ENCODE results near the gene AMH. TPM values are rescaled to one million over a fixed set of nuclear protein-coding genes. Genes with fewer than 3 reads are reported as not detected.

AMH gene
- total RNA-seq, 1 donor from 2014 or later = 1.9 TPM

DNA sequence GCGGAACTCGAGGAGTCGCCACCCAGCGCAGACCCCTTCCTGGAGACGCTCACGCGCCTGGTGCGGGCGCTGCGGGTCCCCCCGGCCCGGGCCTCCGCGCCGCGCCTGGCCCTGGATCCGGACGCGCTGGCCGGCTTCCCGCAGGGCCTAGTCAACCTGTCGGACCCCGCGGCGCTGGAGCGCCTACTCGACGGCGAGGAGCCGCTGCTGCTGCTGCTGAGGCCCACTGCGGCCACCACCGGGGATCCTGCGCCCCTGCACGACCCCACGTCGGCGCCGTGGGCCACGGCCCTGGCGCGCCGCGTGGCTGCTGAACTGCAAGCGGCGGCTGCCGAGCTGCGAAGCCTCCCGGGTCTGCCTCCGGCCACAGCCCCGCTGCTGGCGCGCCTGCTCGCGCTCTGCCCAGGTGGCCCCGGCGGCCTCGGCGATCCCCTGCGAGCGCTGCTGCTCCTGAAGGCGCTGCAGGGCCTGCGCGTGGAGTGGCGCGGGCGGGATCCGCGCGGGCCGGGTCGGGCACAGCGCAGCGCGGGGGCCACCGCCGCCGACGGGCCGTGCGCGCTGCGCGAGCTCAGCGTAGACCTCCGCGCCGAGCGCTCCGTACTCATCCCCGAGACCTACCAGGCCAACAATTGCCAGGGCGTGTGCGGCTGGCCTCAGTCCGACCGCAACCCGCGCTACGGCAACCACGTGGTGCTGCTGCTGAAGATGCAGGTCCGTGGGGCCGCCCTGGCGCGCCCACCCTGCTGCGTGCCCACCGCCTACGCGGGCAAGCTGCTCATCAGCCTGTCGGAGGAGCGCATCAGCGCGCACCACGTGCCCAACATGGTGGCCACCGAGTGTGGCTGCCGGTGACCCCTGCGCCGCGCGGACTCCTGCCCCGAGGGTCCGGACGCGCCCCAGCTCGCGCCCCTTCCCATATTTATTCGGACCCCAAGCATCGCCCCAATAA lies 2.3 kb downstream of the AMH start:
- no peak overlapping the region for H3K27ac ChIP-seq
- no peaks in the 10 kb centered on the region for H3K9me3 ChIP-seq
- peaks cover 24% of the 10 kb centered on the region for H3K36me3 ChIP-seq
- TF ChIP-seq, protein P1, sequence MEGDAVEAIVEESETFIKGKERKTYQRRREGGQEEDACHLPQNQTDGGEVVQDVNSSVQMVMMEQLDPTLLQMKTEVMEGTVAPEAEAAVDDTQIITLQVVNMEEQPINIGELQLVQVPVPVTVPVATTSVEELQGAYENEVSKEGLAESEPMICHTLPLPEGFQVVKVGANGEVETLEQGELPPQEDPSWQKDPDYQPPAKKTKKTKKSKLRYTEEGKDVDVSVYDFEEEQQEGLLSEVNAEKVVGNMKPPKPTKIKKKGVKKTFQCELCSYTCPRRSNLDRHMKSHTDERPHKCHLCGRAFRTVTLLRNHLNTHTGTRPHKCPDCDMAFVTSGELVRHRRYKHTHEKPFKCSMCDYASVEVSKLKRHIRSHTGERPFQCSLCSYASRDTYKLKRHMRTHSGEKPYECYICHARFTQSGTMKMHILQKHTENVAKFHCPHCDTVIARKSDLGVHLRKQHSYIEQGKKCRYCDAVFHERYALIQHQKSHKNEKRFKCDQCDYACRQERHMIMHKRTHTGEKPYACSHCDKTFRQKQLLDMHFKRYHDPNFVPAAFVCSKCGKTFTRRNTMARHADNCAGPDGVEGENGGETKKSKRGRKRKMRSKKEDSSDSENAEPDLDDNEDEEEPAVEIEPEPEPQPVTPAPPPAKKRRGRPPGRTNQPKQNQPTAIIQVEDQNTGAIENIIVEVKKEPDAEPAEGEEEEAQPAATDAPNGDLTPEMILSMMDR (IDR thresholded peaks at IDR 0.05) = no peak
- peaks cover 53% of the 10 kb centered on the region for H3K27me3 ChIP-seq (ENCODE audit: low read depth)
- H3K4me1 ChIP-seq = peaks cover 43% of the 10 kb centered on the region
- intact Hi-C loops (cut with DNase I) = no loop called here
- no peak for ATAC-seq
- no peak for DNase-seq
- peak overlapping the region; percentile 25 for H3K4me3 ChIP-seq

DNA sequence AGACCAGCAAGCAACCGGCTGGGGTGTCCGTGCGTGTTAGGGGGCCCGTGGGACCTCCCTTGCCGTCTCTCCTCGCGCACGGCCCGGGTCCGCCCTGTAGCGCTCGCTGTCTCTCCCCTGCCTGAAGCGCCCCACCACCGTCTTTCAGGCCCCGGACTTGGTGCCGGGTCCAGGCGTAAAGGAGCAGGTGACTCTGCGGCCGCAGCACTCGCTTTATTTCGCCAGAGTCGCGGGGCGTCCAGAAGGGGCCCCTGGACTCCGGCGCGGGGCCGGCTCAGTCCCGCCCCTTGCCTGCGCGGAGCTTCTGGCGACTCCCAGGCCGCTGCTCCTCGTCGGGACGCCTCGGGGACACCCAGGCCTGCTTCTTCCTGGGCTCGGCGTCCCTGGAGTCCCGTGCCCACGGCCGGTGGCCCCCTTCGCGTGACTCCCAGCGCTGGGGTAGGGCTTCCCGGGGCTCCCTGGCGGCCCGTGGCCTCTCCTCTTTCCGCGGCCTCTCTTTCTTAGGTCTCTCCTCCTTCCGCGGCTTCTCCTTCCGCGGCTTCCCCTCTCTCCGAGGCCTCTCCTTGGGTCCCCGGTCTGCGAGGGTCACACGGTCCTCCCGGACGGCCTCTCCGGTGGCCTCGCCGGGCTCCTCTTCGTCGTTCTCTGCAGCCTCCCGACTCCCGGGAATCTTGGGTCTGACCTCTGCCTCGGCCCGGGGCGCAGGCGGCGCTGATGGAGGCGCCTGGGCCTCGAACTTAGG lies 3.1 kb downstream of the AMH start:
- Histone ChIP-seq H3K4me3 (peak overlapping the region; percentile 25), H3K27me3 (ENCODE audit: low read depth) (peaks cover 53% of the 10 kb centered on the region), H3K4me1 (peaks cover 36% of the 10 kb centered on the region), H3K27ac (no peak overlapping the region), H3K9me3 (no peaks in the 10 kb centered on the region), H3K36me3 (peaks cover 15% of the 10 kb centered on the region)
- ATAC-seq = no peak
- DNase-seq = no peak
- intact Hi-C loops (cut with DNase I) = no loop called here
- TF ChIP-seq, protein P1 (IDR thresholded peaks at IDR 0.05) = no peak

DNA sequence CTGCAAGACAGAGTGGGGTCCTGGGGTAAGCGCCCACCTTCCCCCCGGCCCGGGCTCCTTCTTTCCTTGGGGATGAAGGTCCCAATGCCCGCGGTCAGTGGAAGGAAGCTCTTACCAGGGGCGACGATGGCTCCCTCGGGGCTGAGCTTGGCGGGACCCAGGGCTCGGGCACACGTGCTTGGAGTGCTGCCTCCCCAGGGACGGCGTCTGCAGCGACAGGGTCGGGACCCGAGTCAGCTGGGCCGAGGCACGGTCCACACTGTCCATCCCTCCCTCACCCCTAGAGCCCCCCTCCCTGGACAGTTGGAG lies 3.6 kb downstream of the AMH start:
- no peak for DNase-seq
- H3K9me3 ChIP-seq = no peaks in the 10 kb centered on the region
- peak overlapping the region; percentile 25 for H3K4me3 ChIP-seq
- TF ChIP-seq, protein P1 (IDR thresholded peaks at IDR 0.05) = no peak
- intact Hi-C loops (cut with DNase I) = no loop called here
- H3K36me3 ChIP-seq = peaks cover 10% of the 10 kb centered on the region
- no peak overlapping the region for H3K27ac ChIP-seq
- ATAC-seq = peak in 1 of 2 donors; percentile 4
- peaks cover 33% of the 10 kb centered on the region for H3K4me1 ChIP-seq
- peaks cover 53% of the 10 kb centered on the region for H3K27me3 ChIP-seq (ENCODE audit: low read depth)

DNA sequence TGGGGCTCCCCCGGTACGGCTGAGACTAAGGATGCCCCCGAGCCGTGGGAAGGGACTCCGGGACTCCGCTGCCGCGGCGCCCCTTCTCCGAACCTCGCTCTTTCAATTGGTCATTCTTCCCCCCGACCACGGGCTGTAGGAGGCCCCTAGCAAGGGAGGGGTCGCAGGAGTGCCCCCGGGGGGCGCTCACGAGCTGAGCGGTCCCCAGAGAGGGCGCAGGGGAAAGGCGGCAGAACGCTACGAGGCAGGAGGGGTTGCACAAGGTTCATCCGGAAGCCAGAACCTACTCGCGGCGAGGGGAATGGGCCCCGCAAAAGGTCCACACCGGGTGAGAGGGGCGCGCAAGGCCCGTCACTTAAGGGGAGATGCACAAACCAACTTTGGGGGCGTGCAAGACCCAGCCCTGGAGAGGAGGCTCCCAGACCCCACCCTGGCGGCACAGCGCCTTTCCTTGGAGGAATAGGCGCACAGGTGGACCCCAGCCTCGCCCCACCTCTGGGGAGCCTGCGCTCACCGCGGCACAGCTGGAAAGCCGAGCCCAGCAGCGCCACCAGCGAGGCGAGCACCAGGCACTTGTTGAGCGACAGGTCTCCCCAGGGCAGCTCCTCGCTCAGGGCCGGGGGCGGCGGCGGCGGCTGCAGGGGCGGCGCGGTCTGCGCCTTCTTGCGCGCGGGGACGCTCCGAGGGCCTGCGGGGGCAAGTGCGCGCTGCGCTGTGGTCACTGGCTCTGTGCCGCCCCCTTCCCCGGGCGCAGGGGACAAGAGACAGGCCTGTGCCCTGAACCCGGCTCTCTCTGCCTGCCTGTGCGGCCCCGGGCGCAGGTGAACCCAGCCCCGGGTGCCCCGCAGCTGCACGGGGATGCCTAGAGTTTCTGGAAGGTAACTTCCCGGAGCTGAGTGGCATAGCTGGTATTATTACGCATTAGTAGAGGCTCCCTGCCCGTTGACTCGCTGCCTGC lies 4.3 kb downstream of the AMH start:
- H3K36me3 ChIP-seq = peaks cover 5% of the 10 kb centered on the region
- TF ChIP-seq, protein P1 (IDR thresholded peaks at IDR 0.05) = no peak
- no peak for DNase-seq
- peak overlapping the region; percentile 25 for H3K4me3 ChIP-seq
- H3K27me3 ChIP-seq (ENCODE audit: low read depth) = peaks cover 53% of the 10 kb centered on the region
- H3K4me1 ChIP-seq = peaks cover 33% of the 10 kb centered on the region
- no peaks in the 10 kb centered on the region for H3K9me3 ChIP-seq
- intact Hi-C loops (cut with DNase I) = no loop called here
- ATAC-seq = peak in 1 of 2 donors; percentile 2
- no peak overlapping the region for H3K27ac ChIP-seq
